ENCODE data around the gene KRT13. TPM values are rescaled to one million over a fixed set of nuclear protein-coding genes. Genes with fewer than 3 reads are reported as not detected.

KRT13 gene
- total and polyA plus RNA-seq, 4 donors: 0.13 to 3.7 (median 2.8) TPM; not detected in 1

DNA sequence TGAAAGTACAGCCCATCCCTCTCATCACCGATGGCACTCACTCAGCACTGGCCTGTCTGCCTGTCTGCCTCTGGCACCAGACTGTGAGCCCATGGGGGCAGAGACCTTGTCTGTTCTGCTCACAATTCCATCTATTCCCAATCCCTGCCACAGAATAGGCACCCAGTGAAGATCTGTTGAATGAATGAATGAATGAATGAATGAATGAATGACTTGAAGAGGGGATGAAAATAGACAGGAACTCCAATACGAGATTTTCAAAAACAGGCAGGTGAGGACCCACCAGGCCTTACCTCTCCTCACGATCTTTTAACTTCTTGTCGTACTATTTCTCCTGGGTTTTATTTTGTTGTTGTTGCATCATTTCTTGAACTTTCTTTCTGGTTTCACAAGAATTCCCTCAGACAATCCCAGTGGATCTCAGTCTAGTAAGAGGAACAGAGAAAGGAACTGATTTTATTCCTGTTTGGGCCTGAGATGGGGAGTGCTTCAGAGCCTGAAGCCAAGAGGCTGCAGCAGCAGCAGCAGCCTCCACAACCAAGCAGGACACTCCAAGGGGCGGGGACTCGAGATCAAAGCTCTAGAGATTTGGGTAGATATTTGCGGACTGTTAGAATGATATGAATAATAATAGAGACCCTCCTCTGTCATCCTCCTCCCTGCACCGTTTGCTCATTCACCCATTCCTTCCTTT is 48.7 kb upstream of the KRT13 start (continued):
- TF ChIP-seq ZBTB33 (IDR thresholded peaks at IDR 0.05) (no peak), SP1 (IDR thresholded peaks at IDR 0.05) (no peak), GABPA (IDR thresholded peaks at IDR 0.05 in 1 of 2, conservative IDR thresholded peaks at IDR 0.05 in 1 of 2) (no peak), RXRA (IDR thresholded peaks at IDR 0.05) (no peak), TAF1 (conservative IDR thresholded peaks at IDR 0.05) (no peak), JUND (IDR thresholded peaks at IDR 0.05) (no peak)

DNA sequence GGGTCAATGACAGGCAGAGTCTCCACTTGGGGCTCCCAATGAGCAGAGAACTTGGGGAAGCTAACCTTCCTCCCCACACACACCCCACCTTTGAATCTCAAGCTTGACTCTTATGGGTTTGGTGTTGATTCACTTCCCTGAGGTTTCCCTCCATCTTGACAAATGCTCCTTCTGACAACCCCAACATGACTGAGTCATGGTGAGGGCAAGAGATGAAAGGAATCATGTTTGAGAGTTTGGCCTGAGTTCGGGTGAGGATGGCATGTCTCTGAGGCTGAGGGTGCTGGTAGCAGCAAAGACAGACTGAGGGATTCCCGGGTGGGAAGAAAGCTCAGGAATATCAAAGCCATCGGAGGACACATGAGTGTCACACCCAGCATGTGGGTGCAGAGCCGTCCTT is 47.8 kb upstream of the KRT13 start:
- DNase-seq (ENCODE audit: low spot score): no peak
- no peaks in the 10 kb centered on the region for H3K9me3 ChIP-seq (ENCODE audit: control insufficient read depth in 4 of 4, low read length in 3 of 4)
- peaks cover 3 to 8% (median 6%) of the 10 kb centered on the region in 4 donors for H3K4me1 ChIP-seq (ENCODE audit: control insufficient read depth in 4 of 4, insufficient read depth in 4 of 4, low read length in 3 of 4)
- peaks cover 0 to 2% (median 0%) of the 10 kb centered on the region in 4 donors for H3K27me3 ChIP-seq (ENCODE audit: control insufficient read depth in 4 of 4, insufficient read depth in 4 of 4, low read length in 3 of 4)
- no peak overlapping the region for H3K27ac ChIP-seq (ENCODE audit: low read depth in 1 of 2, low read length in 2 of 2)
- H3K36me3 ChIP-seq (ENCODE audit: control insufficient read depth in 4 of 4, insufficient read depth in 3 of 4, low read depth in 1 of 4, low read length in 3 of 4): no peaks in the 10 kb centered on the region
- H3K9ac ChIP-seq (ENCODE audit: low read depth in 1 of 2, low read length in 2 of 2): no peak overlapping the region
- WGBS: 74% methylated on average over 4 of the region's 4 CpGs
- H3K4me3 ChIP-seq (ENCODE audit: low read depth in 1 of 3, low read length in 3 of 3): no peak overlapping the region
- TF ChIP-seq TAF1 (conservative IDR thresholded peaks at IDR 0.05) (no peak), SP1 (IDR thresholded peaks at IDR 0.05) (no peak), EGR1 (IDR thresholded peaks at IDR 0.05; ENCODE audit: low read depth in 2 of 2) (no peak), RXRA (IDR thresholded peaks at IDR 0.05) (no peak), NR2F2 (IDR thresholded peaks at IDR 0.05) (no peak), HNF4G (IDR thresholded peaks at IDR 0.05) (no peak)
- TF ChIP-seq, protein P1, sequence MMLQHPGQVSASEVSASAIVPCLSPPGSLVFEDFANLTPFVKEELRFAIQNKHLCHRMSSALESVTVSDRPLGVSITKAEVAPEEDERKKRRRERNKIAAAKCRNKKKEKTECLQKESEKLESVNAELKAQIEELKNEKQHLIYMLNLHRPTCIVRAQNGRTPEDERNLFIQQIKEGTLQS (IDR thresholded peaks at IDR 0.05): no peak
- TF ChIP-seq, protein P2, sequence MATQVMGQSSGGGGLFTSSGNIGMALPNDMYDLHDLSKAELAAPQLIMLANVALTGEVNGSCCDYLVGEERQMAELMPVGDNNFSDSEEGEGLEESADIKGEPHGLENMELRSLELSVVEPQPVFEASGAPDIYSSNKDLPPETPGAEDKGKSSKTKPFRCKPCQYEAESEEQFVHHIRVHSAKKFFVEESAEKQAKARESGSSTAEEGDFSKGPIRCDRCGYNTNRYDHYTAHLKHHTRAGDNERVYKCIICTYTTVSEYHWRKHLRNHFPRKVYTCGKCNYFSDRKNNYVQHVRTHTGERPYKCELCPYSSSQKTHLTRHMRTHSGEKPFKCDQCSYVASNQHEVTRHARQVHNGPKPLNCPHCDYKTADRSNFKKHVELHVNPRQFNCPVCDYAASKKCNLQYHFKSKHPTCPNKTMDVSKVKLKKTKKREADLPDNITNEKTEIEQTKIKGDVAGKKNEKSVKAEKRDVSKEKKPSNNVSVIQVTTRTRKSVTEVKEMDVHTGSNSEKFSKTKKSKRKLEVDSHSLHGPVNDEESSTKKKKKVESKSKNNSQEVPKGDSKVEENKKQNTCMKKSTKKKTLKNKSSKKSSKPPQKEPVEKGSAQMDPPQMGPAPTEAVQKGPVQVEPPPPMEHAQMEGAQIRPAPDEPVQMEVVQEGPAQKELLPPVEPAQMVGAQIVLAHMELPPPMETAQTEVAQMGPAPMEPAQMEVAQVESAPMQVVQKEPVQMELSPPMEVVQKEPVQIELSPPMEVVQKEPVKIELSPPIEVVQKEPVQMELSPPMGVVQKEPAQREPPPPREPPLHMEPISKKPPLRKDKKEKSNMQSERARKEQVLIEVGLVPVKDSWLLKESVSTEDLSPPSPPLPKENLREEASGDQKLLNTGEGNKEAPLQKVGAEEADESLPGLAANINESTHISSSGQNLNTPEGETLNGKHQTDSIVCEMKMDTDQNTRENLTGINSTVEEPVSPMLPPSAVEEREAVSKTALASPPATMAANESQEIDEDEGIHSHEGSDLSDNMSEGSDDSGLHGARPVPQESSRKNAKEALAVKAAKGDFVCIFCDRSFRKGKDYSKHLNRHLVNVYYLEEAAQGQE (IDR thresholded peaks at IDR 0.05): no peak

GRCh38 chr17:41552455-41552854 is 47.0 kb upstream of the KRT13 start:
- no peak for TF ChIP-seq CTCF (IDR thresholded peaks at IDR 0.05; ENCODE audit: low read depth, low read length, missing input control)
- TF ChIP-seq NR2F2 (IDR thresholded peaks at IDR 0.05): no peak
- TF ChIP-seq HNF4A (conservative IDR thresholded peaks at IDR 0.05): no peak
- no peak for TF ChIP-seq EGR1 (IDR thresholded peaks at IDR 0.05; ENCODE audit: low read depth in 2 of 2)
- no peak for TF ChIP-seq JUND (IDR thresholded peaks at IDR 0.05)
- WGBS: 85% methylated on average over 5 of the region's 5 CpGs
- Histone ChIP-seq H3K27ac (ENCODE audit: low read depth in 1 of 2, low read length in 2 of 2) (no peak overlapping the region), H3K27me3 (ENCODE audit: control insufficient read depth in 4 of 4, insufficient read depth in 4 of 4, low read length in 3 of 4) (peaks cover 0 to 5% (median 0%) of the 10 kb centered on the region in 4 donors), H3K4me3 (ENCODE audit: low read depth in 1 of 3, low read length in 3 of 3) (no peak overlapping the region), H3K4me1 (ENCODE audit: control insufficient read depth in 4 of 4, insufficient read depth in 4 of 4, low read length in 3 of 4) (peaks cover 3 to 8% (median 6%) of the 10 kb centered on the region in 4 donors), H3K9me3 (ENCODE audit: control insufficient read depth in 4 of 4, low read length in 3 of 4) (no peaks in the 10 kb centered on the region), H3K36me3 (ENCODE audit: control insufficient read depth in 4 of 4, insufficient read depth in 3 of 4, low read depth in 1 of 4, low read length in 3 of 4) (no peaks in the 10 kb centered on the region), H3K9ac (ENCODE audit: low read depth in 1 of 2, low read length in 2 of 2) (no peak overlapping the region)
- DNase-seq (ENCODE audit: low spot score): no peak
